HepG2 (cell line): ENCODE data around the gene SLC16A3. TPM values are rescaled to one million over a fixed set of nuclear protein-coding genes. Genes with fewer than 3 reads are reported as not detected.
A peak's percentile ranks its signal among the peaks of the same experiment; 100 is the strongest.

ENCODE experiments used
- DBP ChIP-seq: sonication (generic); formaldehyde crosslinking; IDR thresholded peaks from 2 replicates; pipeline ENCODE4 v1.4.0; 2020; ENCODE audit warnings: missing genetic modification reagents; ENCODE audit errors: not compliant biosample characterization
- KDM5B ChIP-seq: sonication (generic); formaldehyde crosslinking; IDR thresholded peaks from 2 replicates; pipeline ENCODE4 v1.4.0; 2020; ENCODE audit warnings: missing genetic modification reagents, mild to moderate bottlenecking, borderline replicate concordance
- MED1 ChIP-seq: sonication (generic); formaldehyde crosslinking; IDR thresholded peaks from 2 replicates; pipeline ENCODE4 v1.4.0; 2020; ENCODE audit warnings: missing genetic modification reagents
- MYNN ChIP-seq: sonication (generic); formaldehyde crosslinking; IDR thresholded peaks from 2 replicates; pipeline ENCODE4 v1.4.0; 2020; ENCODE audit warnings: mild to moderate bottlenecking, low read depth, missing genetic modification reagents
- NKX3-1 ChIP-seq: sonication (generic); formaldehyde crosslinking; IDR thresholded peaks from 2 replicates; pipeline ENCODE4 v1.5.0; 2020; ENCODE audit warnings: missing genetic modification reagents
- POLR2AphosphoS5 ChIP-seq: IDR thresholded peaks from 2 replicates; pipeline ENCODE4 v1.6.1; 2012; ENCODE audit warnings: low read depth, low read length
- PREB ChIP-seq: sonication (generic); formaldehyde crosslinking; IDR thresholded peaks from 2 replicates; pipeline ENCODE4 v1.4.0; 2020; ENCODE audit warnings: missing genetic modification reagents
- RFX5 ChIP-seq: IDR thresholded peaks from 2 replicates; pipeline ENCODE4 v1.6.1; 2011; ENCODE audit warnings: low read depth, low read length, improper control_type of control experiment
- TFDP1 ChIP-seq: IDR thresholded peaks from 2 replicates; pipeline ENCODE4 v1.6.1; 2016; ENCODE audit warnings: missing compliant biosample characterization, missing genetic modification reagents, borderline replicate concordance
- ZBED4 ChIP-seq: sonication (generic); formaldehyde crosslinking; IDR thresholded peaks from 2 replicates; pipeline ENCODE4 v1.4.0; 2020; ENCODE audit warnings: missing genetic modification reagents, borderline replicate concordance
- ZBTB44 ChIP-seq: sonication (generic); formaldehyde crosslinking; IDR thresholded peaks from 2 replicates; pipeline ENCODE4 v1.4.0; 2020; ENCODE audit warnings: missing genetic modification reagents
- ZFP37 ChIP-seq: sonication (generic); formaldehyde crosslinking; IDR thresholded peaks from 2 replicates; pipeline ENCODE4 v1.4.0; 2020; ENCODE audit warnings: missing genetic modification reagents, borderline replicate concordance
- ZNF292 ChIP-seq: sonication (generic); formaldehyde crosslinking; IDR thresholded peaks from 2 replicates; pipeline ENCODE4 v1.8.1; 2022; ENCODE audit warnings: mild to moderate bottlenecking, low read depth, missing genetic modification reagents, borderline replicate concordance
- ZNF468 ChIP-seq: sonication (generic); formaldehyde crosslinking; IDR thresholded peaks from 2 replicates; pipeline ENCODE4 v1.8.0; 2022; ENCODE audit warnings: mild to moderate bottlenecking, moderate library complexity, missing genetic modification reagents
- ZNF790 ChIP-seq: sonication (generic); formaldehyde crosslinking; IDR thresholded peaks from 2 replicates; pipeline ENCODE4 v1.8.0; 2022; ENCODE audit warnings: missing genetic modification reagents, mild to moderate bottlenecking, borderline replicate concordance
- polyA plus RNA-seq, 8 experiments: library from polyadenylated mRNA; depleted of rRNA in 3 of 8; stranded (reverse) in 7 of 8; unstranded in 1 of 8; fragments of >200 nt; fragmentation: Illumina TruSeq in 4 of 8; extraction: Trizol in 4 of 8; gene quantifications; 2 replicates each; pipeline versions ENCODE4 v1.2.1 to v1.2.3, GENCODE V29; 2011 to 2016; ENCODE audit warnings: low read depth in 4 of 8, missing spikeins in 1 of 8, mixed read lengths in 1 of 8; ENCODE audit not compliant: insufficient read depth in 1 of 8
- total RNA-seq, 5 experiments: library from RNA; depleted of rRNA; stranded (reverse); fragments of >200 nt; fragmentation: Illumina TruSeq; extraction: Trizol; gene quantifications; 2 replicates each; pipeline ENCODE4 v1.2.3, GENCODE V29; 2016; ENCODE audit warnings: low read depth in 1 of 5

SLC16A3 gene
- total and polyA plus RNA-seq, 2 of the 13 experiments (the other 11 are each of a cell fraction or from before 2014, with no cell fraction given), result 242 to 349 TPM

- peak; percentile 91 for TF ChIP-seq ZBED4
- no peak for TF ChIP-seq DBP (CRISPR knock-in tag)
- no peak for TF ChIP-seq MYNN (CRISPR knock-in tag)
- no peak for TF ChIP-seq PREB
- peak; percentile 64; the same call in 1 of the 2 replicates for TF ChIP-seq TFDP1 (CRISPR knock-in tag)
- no peak for TF ChIP-seq ZFP37 (CRISPR knock-in tag)
- TF ChIP-seq POLR2AphosphoS5, result peak; percentile 89
- TF ChIP-seq NKX3-1 (CRISPR knock-in tag), result peak; percentile 61; the same call in 1 of the 2 replicates
- peak; percentile 71 for TF ChIP-seq MED1 (CRISPR knock-in tag)
- TF ChIP-seq KDM5B (CRISPR knock-in tag), result peak; percentile 89
- TF ChIP-seq ZBTB44 (CRISPR knock-in tag), result 0 out of 2 replicates have a peak, but pooled peaks have one; percentile 24
- TF ChIP-seq RFX5, result peak; percentile 94
- TF ChIP-seq ZNF790, result peak; percentile 94; the same call in 1 of the 2 replicates
- no peak; the same call in 1 of the 2 replicates for TF ChIP-seq ZNF292 (CRISPR knock-in tag)
- TF ChIP-seq ZNF468 (CRISPR knock-in tag), result 0 out of 2 replicates have a peak, but pooled peaks have one; percentile 53
Observed at GRCh38 chr17:82273327-82274133, 44.7 kb downstream of the SLC16A3 start, which contains the start of gene CSNK1D (continued).
